ENCODE results near the gene SYNPO2. TPM values are rescaled to one million over a fixed set of nuclear protein-coding genes. Genes with fewer than 3 reads are reported as not detected.
"Not testable (repeated sequence)": the region's sequence is repeated elsewhere in the genome, so short reads cannot be mapped to it uniquely, and the experiment has no call there.

The SYNPO2 gene
- total RNA-seq, 1 donor from 2014 or later, result 188 TPM

GRCh38 chr4:118985170-118986000 lies 96.7 kb downstream of the SYNPO2 start:
- intact Hi-C loops (cut with micrococcal nuclease), result loop anchor here (10.0 kb wide), 1 partner anchor 49 kb away; no protein-coding TSS in a partner anchor
- DNase-seq (no peak), ATAC-seq (peak; percentile 14)

- intact Hi-C loops (cut with micrococcal nuclease), result loop anchor here (10.0 kb wide), 1 partner anchor 47 kb away; no protein-coding TSS in a partner anchor
- no peak for DNase-seq
- no peak for ATAC-seq
These were observed 99.4 kb downstream of the SYNPO2 start for GRCh38 chr4:118987959-118988634.

- intact Hi-C loops (cut with micrococcal nuclease), result loop anchor here (10.0 kb wide), 1 partner anchor 46 kb away; no protein-coding TSS in a partner anchor
- DNase-seq (no peak), ATAC-seq (no peak)
These were observed 100.0 kb downstream of the SYNPO2 start for GRCh38 chr4:118988635-118988972.

GRCh38 chr4:118989098-118990080 lies 100.7 kb downstream of the SYNPO2 start:
- intact Hi-C loops (cut with micrococcal nuclease), result loop anchor here (10.0 kb wide), 1 partner anchor 45 kb away; no protein-coding TSS in a partner anchor
- peak; percentile 47 for ATAC-seq
- DNase-seq, result no peak

- DNase-seq, result no peak
- no peak for ATAC-seq
- intact Hi-C loops (cut with micrococcal nuclease), result no loop called here
These were observed 103.0 kb downstream of the SYNPO2 start for GRCh38 chr4:118991686-118992085.

GRCh38 chr4:118992149-118992548 lies 103.5 kb downstream of the SYNPO2 start:
- intact Hi-C loops (cut with micrococcal nuclease), result no loop called here
- ATAC-seq, result no peak
- DNase-seq, result no peak

GRCh38 chr4:118993333-118993732 lies 104.7 kb downstream of the SYNPO2 start:
- DNase-seq (no peak), ATAC-seq (no peak)
- intact Hi-C loops (cut with micrococcal nuclease), result no loop called here

- intact Hi-C loops (cut with micrococcal nuclease), result no loop called here
- DNase-seq, result no peak
- peak; percentile 34 for ATAC-seq
These were observed 105.4 kb downstream of the SYNPO2 start for GRCh38 chr4:118994030-118994429.

GRCh38 chr4:118995693-118996391 lies 107.2 kb downstream of the SYNPO2 start:
- DNase-seq (no peak), ATAC-seq (no peak)
- intact Hi-C loops (cut with micrococcal nuclease), result no loop called here

GRCh38 chr4:118997601-118998000 lies 108.9 kb downstream of the SYNPO2 start:
- DNase-seq (no peak), ATAC-seq (peak; percentile 52)
- intact Hi-C loops (cut with micrococcal nuclease), result no loop called here

GRCh38 chr4:118999919-119000318 lies 111.3 kb downstream of the SYNPO2 start:
- intact Hi-C loops (cut with micrococcal nuclease), result no loop called here
- ATAC-seq, result peak; percentile 7

GRCh38 chr4:119000400-119000799 lies 111.7 kb downstream of the SYNPO2 start:
- intact Hi-C loops (cut with micrococcal nuclease), result no loop called here
- ATAC-seq, result peak; percentile 84
- DNase-seq, result no peak

More at GRCh38 chr4:118999919-119000318, 111.3 kb downstream of the SYNPO2 start:
- DNase-seq, result no peak

- DNase-seq, result no peak
- intact Hi-C loops (cut with micrococcal nuclease), result no loop called here
- ATAC-seq, result no peak
These were observed 113.8 kb downstream of the SYNPO2 start for GRCh38 chr4:119002476-119002875.

- intact Hi-C loops (cut with micrococcal nuclease); ATAC-seq; DNase-seq: not testable (repeated sequence)
These were observed 114.3 kb downstream of the SYNPO2 start for GRCh38 chr4:119003001-119003400.

- intact Hi-C loops (cut with micrococcal nuclease), result no loop called here
- ATAC-seq, result peak; percentile 34
- no peak for DNase-seq
These were observed 117.3 kb downstream of the SYNPO2 start for GRCh38 chr4:119005928-119006460.

GRCh38 chr4:119008761-119009160 lies 120.1 kb downstream of the SYNPO2 start:
- intact Hi-C loops (cut with micrococcal nuclease), result no loop called here
- DNase-seq (no peak), ATAC-seq (no peak)

GRCh38 chr4:119010221-119010620 lies 121.6 kb downstream of the SYNPO2 start:
- intact Hi-C loops (cut with micrococcal nuclease); DNase-seq; ATAC-seq: not testable (repeated sequence)

- DNase-seq, result no peak
- ATAC-seq, result peak; percentile 84
- intact Hi-C loops (cut with micrococcal nuclease), result no loop called here
These were observed 122.4 kb downstream of the SYNPO2 start for GRCh38 chr4:119010909-119011606.
